ENCODE results near the gene ZNF440. TPM values are rescaled to one million over a fixed set of nuclear protein-coding genes. Genes with fewer than 3 reads are reported as not detected.
A peak's percentile ranks its signal among the peaks of the same experiment; 100 is the strongest.
"Not testable (repeated sequence)": the region's sequence is repeated elsewhere in the genome, so short reads cannot be mapped to it uniquely, and the experiment has no call there.

Gene ZNF440
- total and polyA plus RNA-seq, 10 donors = 2.6 to 19.0 (median 14.7) TPM

- no peak for DNase-seq
- H3K27me3 ChIP-seq (replicated peaks in 1 of 7) = no peaks in the 10 kb centered on the region
- H3K4me3 ChIP-seq = no peak overlapping the region
- H3K36me3 ChIP-seq = peaks cover 0 to 24% (median 0%) of the 10 kb centered on the region in 6 donors
- peaks cover 12 to 29% (median 22%) of the 10 kb centered on the region in 6 donors for H3K4me1 ChIP-seq
- H3K27ac ChIP-seq = no peak overlapping the region
- no peak for TF ChIP-seq POLR2A (IDR thresholded peaks at IDR 0.05)
- 82 to 93% (median 88%) methylated on average over 4 of the region's 4 CpGs for WGBS, 5 donors
- H3K9me3 ChIP-seq = peaks cover 9 to 64% (median 61%) of the 10 kb centered on the region in 8 donors
- intact Hi-C loops (cut with DNase I; ENCODE audit: low total_unique reads) = no loop called here
Measured at GRCh38 chr19:11769995-11770394, 44.1 kb upstream of the ZNF440 start.

GRCh38 chr19:11771520-11771919, 42.6 kb upstream of the ZNF440 start:
- DNase-seq; intact Hi-C loops (cut with DNase I; ENCODE audit: low total_unique reads); H3K27me3 ChIP-seq (replicated peaks in 1 of 7); H3K27ac ChIP-seq; H3K4me3 ChIP-seq: not testable (repeated sequence)
- peaks cover 10 to 79% (median 76%) of the 10 kb centered on the region in 8 donors for H3K9me3 ChIP-seq
- 77 to 96% (median 80%) methylated on average over 10 to 11 of the region's 11 CpGs for WGBS, 5 donors
- peaks cover 0 to 37% (median under 1%) of the 10 kb centered on the region in 6 donors for H3K36me3 ChIP-seq
- H3K4me1 ChIP-seq = peaks cover 6 to 20% (median 16%) of the 10 kb centered on the region in 6 donors

GRCh38 chr19:11776669-11777068, 37.4 kb upstream of the ZNF440 start:
- H3K27ac ChIP-seq; H3K4me1 ChIP-seq; intact Hi-C loops (cut with DNase I; ENCODE audit: low total_unique reads); H3K4me3 ChIP-seq; DNase-seq; H3K27me3 ChIP-seq (replicated peaks in 1 of 7): not testable (repeated sequence)
- WGBS, 5 donors = 97 to 98% (median 97%) methylated on average over 11 of the region's 11 CpGs
- Histone ChIP-seq H3K36me3 (peaks cover 32 to 76% (median 50%) of the 10 kb centered on the region in 6 donors), H3K9me3 (peaks cover 28 to 100% (median 100%) of the 10 kb centered on the region in 8 donors)

GRCh38 chr19:11780431-11781020, 33.5 kb upstream of the ZNF440 start:
- peaks cover 32 to 89% (median 56%) of the 10 kb centered on the region in 6 donors for H3K36me3 ChIP-seq
- peaks cover 27 to 100% (median 100%) of the 10 kb centered on the region in 8 donors for H3K9me3 ChIP-seq
- TF ChIP-seq CTCF (IDR thresholded peaks at IDR 0.05 in 8 of 11, conservative IDR thresholded peaks at IDR 0.05 in 3 of 11) (no peak), POLR2AphosphoS5 (IDR thresholded peaks at IDR 0.05) (no peak), POLR2A (IDR thresholded peaks at IDR 0.05) (no peak)
- no peak for DNase-seq
- WGBS, 5 donors = 94 to 99% (median 96%) methylated on average over 7 of the region's 7 CpGs
- no peaks in the 10 kb centered on the region for H3K4me1 ChIP-seq
- peak overlapping the region in 1 of 8 donors; percentile 16 for H3K4me3 ChIP-seq
- no peak overlapping the region for H3K27ac ChIP-seq
- intact Hi-C loops (cut with DNase I; ENCODE audit: low total_unique reads) = no loop called here
- H3K27me3 ChIP-seq (replicated peaks in 1 of 7) = no peaks in the 10 kb centered on the region

- no peaks in the 10 kb centered on the region for H3K4me1 ChIP-seq
- TF ChIP-seq POLR2AphosphoS5 (IDR thresholded peaks at IDR 0.05) (no peak), POLR2A (IDR thresholded peaks at IDR 0.05) (no peak), CTCF (IDR thresholded peaks at IDR 0.05 in 8 of 11, conservative IDR thresholded peaks at IDR 0.05 in 3 of 11) (no peak)
- H3K4me3 ChIP-seq = peak overlapping the region in 1 of 8 donors; percentile 2
- WGBS, 5 donors = 87 to 99% (median 99%) methylated on average over 5 of the region's 5 CpGs
- intact Hi-C loops (cut with DNase I; ENCODE audit: low total_unique reads) = no loop called here
- no peaks in the 10 kb centered on the region for H3K27me3 ChIP-seq (replicated peaks in 1 of 7)
- DNase-seq = no peak
- H3K9me3 ChIP-seq = peaks cover 27 to 100% (median 100%) of the 10 kb centered on the region in 8 donors
- H3K27ac ChIP-seq = no peak overlapping the region
- H3K36me3 ChIP-seq = peaks cover 32 to 80% (median 56%) of the 10 kb centered on the region in 6 donors
Measured at GRCh38 chr19:11781295-11782057, 32.6 kb upstream of the ZNF440 start.
